ENCODE data around the gene UQCC5.

DNA sequence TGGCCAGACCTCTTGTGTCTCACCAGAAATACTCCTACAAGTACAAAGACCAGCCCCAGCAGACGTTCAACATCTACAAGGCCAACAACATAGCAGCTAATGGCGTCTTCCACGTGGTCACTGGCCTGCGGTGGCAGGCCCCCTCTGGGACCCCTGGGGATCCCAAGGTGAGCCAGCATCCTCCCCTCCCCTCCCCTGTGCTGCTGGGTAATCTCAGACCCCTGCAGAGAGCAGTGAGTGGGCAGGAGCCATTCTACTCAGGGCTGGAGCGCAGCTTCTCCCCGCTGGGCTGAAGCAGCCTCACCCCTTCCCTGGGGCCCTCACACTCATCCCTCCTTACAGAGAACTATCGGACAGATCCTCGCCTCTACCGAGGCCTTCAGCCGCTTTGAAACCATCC, 31.4 kb upstream of the UQCC5 start:
- TF ChIP-seq, protein P1, sequence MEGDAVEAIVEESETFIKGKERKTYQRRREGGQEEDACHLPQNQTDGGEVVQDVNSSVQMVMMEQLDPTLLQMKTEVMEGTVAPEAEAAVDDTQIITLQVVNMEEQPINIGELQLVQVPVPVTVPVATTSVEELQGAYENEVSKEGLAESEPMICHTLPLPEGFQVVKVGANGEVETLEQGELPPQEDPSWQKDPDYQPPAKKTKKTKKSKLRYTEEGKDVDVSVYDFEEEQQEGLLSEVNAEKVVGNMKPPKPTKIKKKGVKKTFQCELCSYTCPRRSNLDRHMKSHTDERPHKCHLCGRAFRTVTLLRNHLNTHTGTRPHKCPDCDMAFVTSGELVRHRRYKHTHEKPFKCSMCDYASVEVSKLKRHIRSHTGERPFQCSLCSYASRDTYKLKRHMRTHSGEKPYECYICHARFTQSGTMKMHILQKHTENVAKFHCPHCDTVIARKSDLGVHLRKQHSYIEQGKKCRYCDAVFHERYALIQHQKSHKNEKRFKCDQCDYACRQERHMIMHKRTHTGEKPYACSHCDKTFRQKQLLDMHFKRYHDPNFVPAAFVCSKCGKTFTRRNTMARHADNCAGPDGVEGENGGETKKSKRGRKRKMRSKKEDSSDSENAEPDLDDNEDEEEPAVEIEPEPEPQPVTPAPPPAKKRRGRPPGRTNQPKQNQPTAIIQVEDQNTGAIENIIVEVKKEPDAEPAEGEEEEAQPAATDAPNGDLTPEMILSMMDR (conservative IDR thresholded peaks at IDR 0.05; ENCODE audit: low read depth, low read length): no peak
- TF ChIP-seq EZH2 (IDR thresholded peaks at IDR 0.05; ENCODE audit: borderline replicate concordance, low read depth, low read length, poor library complexity, severe bottlenecking): no peak

All from A673 (cell line).